GM12878 (cell line): Measurements from ENCODE around the gene TSKU.

ENCODE experiments used
- BCL11A ChIP-seq: IDR thresholded peaks from 2 replicates; pipeline ENCODE4 v1.6.1; 2011; ENCODE audit warnings: low read depth, low read length
- CTCF ChIP-seq, 3 experiments: IDR thresholded peaks in 2 of 3; conservative IDR thresholded peaks in 1 of 3; 2 replicates each; pipeline ENCODE4 v1.5.1; 2011; ENCODE audit warnings: low read depth in 3 of 3, low read length in 3 of 3, mild to moderate bottlenecking in 3 of 3, control low read depth in 2 of 3, moderate library complexity in 2 of 3, inconsistent platforms in 1 of 3, mixed read lengths in 1 of 3; ENCODE audit not compliant: control insufficient read depth in 2 of 3, insufficient read depth in 1 of 3; ENCODE audit errors: extremely low read depth in 1 of 3
- FOXM1 ChIP-seq: IDR thresholded peaks from 2 replicates; pipeline ENCODE4 v1.6.1; 2012; ENCODE audit warnings: low read depth, mild to moderate bottlenecking, inconsistent platforms, low read length, moderate library complexity
- JUND ChIP-seq: IDR thresholded peaks from 2 replicates; pipeline ENCODE4 v1.6.1; 2012; ENCODE audit warnings: low read depth, mild to moderate bottlenecking, low read length, improper control_type of control experiment, moderate library complexity
- KDM1A ChIP-seq: fragments of 200-600 bp; sonication (generic); IDR thresholded peaks from 2 replicates; pipeline ENCODE4 v1.6.1; 2016; ENCODE audit warnings: borderline replicate concordance
- MXI1 ChIP-seq: fragments of 150-350 bp; IDR thresholded peaks from 2 replicates; pipeline ENCODE4 v1.6.1; 2011; ENCODE audit warnings: low read depth, mild to moderate bottlenecking, inconsistent platforms, low read length, improper control_type of control experiment
- POLR2A ChIP-seq: IDR thresholded peaks from 2 replicates; pipeline ENCODE4 v1.6.1; 2011; ENCODE audit warnings: low read depth, mild to moderate bottlenecking, low read length
- SRF ChIP-seq, 2 experiments: IDR thresholded peaks; 2 replicates each; pipeline ENCODE4 v1.6.1; 2011; ENCODE audit warnings: low read depth in 2 of 2, low read length in 2 of 2, mild to moderate bottlenecking in 1 of 2, moderate library complexity in 1 of 2
- TARDBP ChIP-seq: IDR thresholded peaks from 2 replicates; pipeline ENCODE4 v1.6.1; 2016; ENCODE audit warnings: borderline replicate concordance
- USF2 ChIP-seq: IDR thresholded peaks from 2 replicates; pipeline ENCODE4 v1.6.1; 2011; ENCODE audit warnings: low read depth, low read length, improper control_type of control experiment, borderline replicate concordance

GRCh38 chr11:76838678-76839068, 55.5 kb downstream of the TSKU start:
- no peak for TF ChIP-seq USF2
- no peak for TF ChIP-seq CTCF (IDR thresholded peaks at IDR 0.05 in 2 of 3, conservative IDR thresholded peaks at IDR 0.05 in 1 of 3; ENCODE audit: control insufficient read depth in 2 of 3, extremely low read depth in 1 of 3, insufficient read depth in 1 of 3, low read depth in 3 of 3, low read length in 3 of 3)
- TF ChIP-seq JUND = no peak
- no peak for TF ChIP-seq MXI1
- TF ChIP-seq POLR2A = no peak
- no peak for TF ChIP-seq BCL11A
- TF ChIP-seq KDM1A = no peak
- TF ChIP-seq TARDBP = no peak
- TF ChIP-seq SRF (IDR thresholded peaks at IDR 0.05; ENCODE audit: low read depth in 2 of 2, low read length in 2 of 2) = no peak
- no peak for TF ChIP-seq FOXM1
